ENCODE data around the gene EFCAB6.
A peak's percentile ranks its signal among the peaks of the same experiment; 100 is the strongest.

Gene EFCAB6

DNA sequence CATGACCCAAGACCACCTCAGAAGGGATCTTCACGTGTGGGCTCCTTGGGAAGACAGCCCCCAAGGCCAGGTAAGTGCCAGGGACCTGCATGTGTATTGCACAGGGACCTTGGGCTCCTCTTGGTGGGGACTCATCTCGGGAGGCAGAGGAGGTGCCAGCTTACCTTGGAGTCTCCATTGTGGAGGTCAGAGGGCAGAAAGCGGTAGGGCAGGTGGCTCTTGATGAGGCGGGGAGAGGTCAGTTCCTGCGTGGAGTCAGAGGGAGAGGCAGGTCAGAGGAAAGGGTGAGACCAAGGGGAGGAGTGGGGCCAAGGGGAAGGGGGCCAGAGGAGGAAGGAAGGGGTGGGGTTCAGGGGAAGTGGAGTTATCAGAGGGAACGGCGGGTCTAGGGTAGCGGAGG is 27.7 kb upstream of the EFCAB6 start:
- TF ChIP-seq, protein P1, sequence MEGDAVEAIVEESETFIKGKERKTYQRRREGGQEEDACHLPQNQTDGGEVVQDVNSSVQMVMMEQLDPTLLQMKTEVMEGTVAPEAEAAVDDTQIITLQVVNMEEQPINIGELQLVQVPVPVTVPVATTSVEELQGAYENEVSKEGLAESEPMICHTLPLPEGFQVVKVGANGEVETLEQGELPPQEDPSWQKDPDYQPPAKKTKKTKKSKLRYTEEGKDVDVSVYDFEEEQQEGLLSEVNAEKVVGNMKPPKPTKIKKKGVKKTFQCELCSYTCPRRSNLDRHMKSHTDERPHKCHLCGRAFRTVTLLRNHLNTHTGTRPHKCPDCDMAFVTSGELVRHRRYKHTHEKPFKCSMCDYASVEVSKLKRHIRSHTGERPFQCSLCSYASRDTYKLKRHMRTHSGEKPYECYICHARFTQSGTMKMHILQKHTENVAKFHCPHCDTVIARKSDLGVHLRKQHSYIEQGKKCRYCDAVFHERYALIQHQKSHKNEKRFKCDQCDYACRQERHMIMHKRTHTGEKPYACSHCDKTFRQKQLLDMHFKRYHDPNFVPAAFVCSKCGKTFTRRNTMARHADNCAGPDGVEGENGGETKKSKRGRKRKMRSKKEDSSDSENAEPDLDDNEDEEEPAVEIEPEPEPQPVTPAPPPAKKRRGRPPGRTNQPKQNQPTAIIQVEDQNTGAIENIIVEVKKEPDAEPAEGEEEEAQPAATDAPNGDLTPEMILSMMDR (IDR thresholded peaks at IDR 0.05), result no peak
- Mint-ChIP-seq H3K27me3 (ENCODE audit: low read depth, poor library complexity) (no peaks in the 10 kb centered on the region), H3K27ac (no peak overlapping the region), H3K9me3 (no peaks in the 10 kb centered on the region), H3K36me3 (ENCODE audit: low read depth) (peaks cover 6% of the 10 kb centered on the region), H3K4me3 (no peak overlapping the region), H3K4me1 (peaks cover 8% of the 10 kb centered on the region)
- no peak for DNase-seq

DNA sequence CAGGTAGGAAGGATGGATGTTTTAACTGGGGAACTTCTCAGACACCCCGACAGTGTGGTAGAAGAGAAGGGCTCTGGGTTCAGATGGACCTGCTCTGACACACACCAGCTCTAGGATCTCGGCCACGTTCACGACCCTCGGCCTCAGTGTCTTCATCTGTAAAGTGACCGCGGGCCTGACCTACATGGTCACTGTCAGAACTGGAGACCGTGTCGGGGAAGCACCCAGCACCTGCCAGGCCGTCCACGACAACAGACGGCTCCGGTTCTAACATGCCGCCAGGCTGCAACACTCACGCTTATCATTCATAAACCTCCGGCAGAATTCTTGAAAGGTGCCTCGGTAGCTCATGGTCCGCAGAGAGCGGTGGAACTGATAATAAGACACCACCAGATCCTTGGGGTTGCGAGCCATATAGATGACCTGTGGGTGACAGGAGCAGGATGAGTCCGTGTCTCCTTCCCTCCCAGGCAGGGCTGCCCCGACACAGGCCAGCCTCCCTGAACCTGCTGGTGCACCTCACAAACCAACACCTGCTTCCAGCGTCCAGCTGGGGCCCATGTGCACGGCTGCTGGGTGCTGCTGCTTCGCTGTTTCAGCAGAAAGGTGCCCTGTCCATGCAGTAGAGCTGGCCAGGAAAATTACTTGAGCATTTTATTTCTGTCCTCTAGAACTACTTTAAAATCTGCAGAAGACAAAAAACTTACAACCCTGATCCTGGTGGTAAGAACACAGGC is 26.6 kb upstream of the EFCAB6 start:
- TF ChIP-seq, protein P1 (IDR thresholded peaks at IDR 0.05), result no peak
- no peak for DNase-seq
- H3K4me3 Mint-ChIP-seq, result no peak overlapping the region
- H3K4me1 Mint-ChIP-seq, result peaks cover 8% of the 10 kb centered on the region
- no peaks in the 10 kb centered on the region for H3K27me3 Mint-ChIP-seq (ENCODE audit: low read depth, poor library complexity)
- no peaks in the 10 kb centered on the region for H3K9me3 Mint-ChIP-seq
- H3K36me3 Mint-ChIP-seq (ENCODE audit: low read depth), result peaks cover 6% of the 10 kb centered on the region
- no peak overlapping the region for H3K27ac Mint-ChIP-seq

DNA sequence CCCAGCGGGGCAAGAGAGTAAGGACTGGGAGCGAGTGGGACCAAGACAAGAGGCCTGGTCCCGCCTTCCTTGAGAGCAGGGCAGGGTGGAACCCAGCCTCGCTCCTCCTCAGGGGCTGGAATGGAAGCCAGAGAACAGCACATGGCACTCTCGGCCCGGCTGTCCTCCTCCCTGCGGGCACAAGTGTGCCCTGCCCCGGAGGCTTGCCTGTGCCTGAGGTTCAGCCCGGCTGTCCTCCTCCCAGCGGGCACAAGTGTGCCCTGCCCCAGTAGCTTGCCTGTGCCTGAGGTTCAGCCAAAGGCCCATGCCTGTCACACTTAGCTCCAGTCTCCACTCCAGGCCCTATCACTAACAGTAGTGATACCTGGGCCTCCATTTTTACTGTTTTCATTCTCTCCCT is 26.1 kb upstream of the EFCAB6 start:
- no peak for DNase-seq
- Mint-ChIP-seq H3K27ac (no peak overlapping the region), H3K36me3 (ENCODE audit: low read depth) (peaks cover 6% of the 10 kb centered on the region), H3K4me1 (peaks cover 10% of the 10 kb centered on the region), H3K4me3 (no peak overlapping the region), H3K27me3 (ENCODE audit: low read depth, poor library complexity) (no peaks in the 10 kb centered on the region), H3K9me3 (no peaks in the 10 kb centered on the region)
- TF ChIP-seq, protein P1 (IDR thresholded peaks at IDR 0.05), result no peak

DNA sequence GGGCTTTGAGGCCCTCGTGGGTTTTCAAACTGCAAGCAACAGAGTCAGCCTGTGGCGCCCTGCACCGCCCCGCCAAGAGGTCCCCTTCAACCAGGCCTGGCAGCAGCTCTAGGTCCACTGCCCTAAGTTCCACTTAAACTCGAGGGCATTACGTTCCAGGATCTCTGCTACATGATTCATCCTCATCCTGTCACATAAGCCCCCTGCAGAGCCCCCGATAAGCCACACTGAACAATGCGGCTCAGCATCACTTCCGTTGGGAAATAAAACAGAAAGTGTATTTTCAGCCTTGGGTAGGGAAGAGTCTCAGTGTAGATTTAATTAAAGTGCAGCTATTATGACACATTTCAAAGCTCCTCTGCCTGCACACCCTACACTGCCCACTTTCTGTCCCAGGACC is 25.6 kb upstream of the EFCAB6 start:
- DNase-seq, result no peak
- H3K36me3 Mint-ChIP-seq (ENCODE audit: low read depth), result peaks cover 6% of the 10 kb centered on the region
- no peak overlapping the region for H3K4me3 Mint-ChIP-seq
- peaks cover 15% of the 10 kb centered on the region for H3K4me1 Mint-ChIP-seq
- TF ChIP-seq, protein P1 (IDR thresholded peaks at IDR 0.05), result no peak
- no peaks in the 10 kb centered on the region for H3K27me3 Mint-ChIP-seq (ENCODE audit: low read depth, poor library complexity)
- H3K27ac Mint-ChIP-seq, result peak overlapping the region; percentile 69
- no peaks in the 10 kb centered on the region for H3K9me3 Mint-ChIP-seq

DNA sequence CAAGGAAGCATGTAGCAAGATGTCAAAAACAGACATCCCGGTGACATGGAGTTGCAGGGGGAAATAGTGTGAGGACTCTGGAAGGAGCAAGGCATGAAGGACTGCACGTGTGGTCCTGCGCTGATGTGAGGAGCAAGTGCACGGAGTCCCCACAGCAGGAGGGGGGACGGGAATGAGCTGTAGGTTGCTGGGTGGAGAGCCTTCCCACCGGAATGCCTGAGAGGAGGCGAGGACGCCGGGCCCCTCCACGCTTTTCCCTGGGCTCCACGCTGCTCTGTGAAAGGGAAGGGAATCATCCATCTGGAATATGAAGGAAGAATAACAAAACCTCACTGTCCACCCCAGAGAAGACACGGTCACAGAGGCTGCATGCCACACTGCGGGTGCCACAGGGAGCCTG is 23.6 kb upstream of the EFCAB6 start:
- TF ChIP-seq, protein P1 (IDR thresholded peaks at IDR 0.05), result no peak
- Mint-ChIP-seq H3K27me3 (ENCODE audit: low read depth, poor library complexity) (no peaks in the 10 kb centered on the region), H3K4me1 (peaks cover 15% of the 10 kb centered on the region), H3K27ac (peak overlapping the region; percentile 98), H3K36me3 (ENCODE audit: low read depth) (peaks cover 6% of the 10 kb centered on the region), H3K4me3 (no peak overlapping the region), H3K9me3 (no peaks in the 10 kb centered on the region)
- no peak for DNase-seq

DNA sequence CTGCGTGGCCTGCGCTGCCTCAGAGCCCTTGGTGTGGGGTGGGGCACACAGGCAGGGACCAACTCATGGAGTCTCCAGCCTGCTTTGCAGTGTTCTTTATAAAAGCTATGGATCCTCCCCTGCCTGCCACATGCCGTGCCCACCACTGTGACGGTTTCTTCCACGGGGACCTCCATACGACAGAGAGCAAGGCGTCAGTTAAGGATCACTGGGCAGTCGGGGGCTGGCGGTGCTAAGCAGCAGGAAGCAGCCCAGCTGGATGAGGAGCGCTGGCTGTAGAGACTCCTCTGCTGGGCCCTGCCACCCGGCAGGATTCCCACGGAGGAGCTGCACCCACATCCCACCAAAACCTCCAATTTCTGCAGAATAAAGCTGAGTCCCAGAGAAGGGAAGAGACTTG is 23.1 kb upstream of the EFCAB6 start:
- no peaks in the 10 kb centered on the region for H3K9me3 Mint-ChIP-seq
- peaks cover 6% of the 10 kb centered on the region for H3K36me3 Mint-ChIP-seq (ENCODE audit: low read depth)
- H3K27me3 Mint-ChIP-seq (ENCODE audit: low read depth, poor library complexity), result no peaks in the 10 kb centered on the region
- H3K4me1 Mint-ChIP-seq, result peaks cover 18% of the 10 kb centered on the region
- no peak for DNase-seq
- no peak overlapping the region for H3K4me3 Mint-ChIP-seq
- peak overlapping the region; percentile 98 for H3K27ac Mint-ChIP-seq
- TF ChIP-seq, protein P1 (IDR thresholded peaks at IDR 0.05), result no peak

Data from nephron progenitor cell (in vitro differentiated cells).